HG03196 (cell line): ENCODE results near the gene HPN.

ENCODE experiments used
- ATAC-seq: cut with Tn5 transposase; IDR thresholded peaks from one replicate; pipeline ENCODE4 v1.9.1; 2021; ENCODE audit not compliant: unreplicated experiment

Gene HPN

DNA sequence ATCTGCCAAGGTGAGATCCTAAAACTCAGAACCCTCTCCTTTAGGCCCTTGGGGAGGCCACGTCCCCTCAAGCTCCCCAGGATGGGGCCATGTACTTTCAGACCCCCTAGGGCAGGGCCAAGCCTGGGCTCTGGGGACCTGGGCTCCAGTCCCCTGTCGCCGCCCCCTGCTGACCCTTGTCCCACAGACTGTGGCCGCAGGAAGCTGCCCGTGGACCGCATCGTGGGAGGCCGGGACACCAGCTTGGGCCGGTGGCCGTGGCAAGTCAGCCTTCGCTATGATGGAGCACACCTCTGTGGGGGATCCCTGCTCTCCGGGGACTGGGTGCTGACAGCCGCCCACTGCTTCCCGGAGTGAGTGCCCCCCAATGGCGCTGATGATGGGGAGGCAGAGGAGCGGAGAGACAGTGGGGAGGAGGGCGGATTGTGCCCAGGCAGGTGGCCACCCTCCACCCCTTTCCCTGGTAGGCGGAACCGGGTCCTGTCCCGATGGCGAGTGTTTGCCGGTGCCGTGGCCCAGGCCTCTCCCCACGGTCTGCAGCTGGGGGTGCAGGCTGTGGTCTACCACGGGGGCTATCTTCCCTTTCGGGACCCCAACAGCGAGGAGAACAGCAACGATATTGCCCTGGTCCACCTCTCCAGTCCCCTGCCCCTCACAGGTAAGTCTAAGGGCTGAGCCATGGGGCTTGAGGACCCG is 18.8 kb downstream of the HPN start:
- ATAC-seq, result no peak

DNA sequence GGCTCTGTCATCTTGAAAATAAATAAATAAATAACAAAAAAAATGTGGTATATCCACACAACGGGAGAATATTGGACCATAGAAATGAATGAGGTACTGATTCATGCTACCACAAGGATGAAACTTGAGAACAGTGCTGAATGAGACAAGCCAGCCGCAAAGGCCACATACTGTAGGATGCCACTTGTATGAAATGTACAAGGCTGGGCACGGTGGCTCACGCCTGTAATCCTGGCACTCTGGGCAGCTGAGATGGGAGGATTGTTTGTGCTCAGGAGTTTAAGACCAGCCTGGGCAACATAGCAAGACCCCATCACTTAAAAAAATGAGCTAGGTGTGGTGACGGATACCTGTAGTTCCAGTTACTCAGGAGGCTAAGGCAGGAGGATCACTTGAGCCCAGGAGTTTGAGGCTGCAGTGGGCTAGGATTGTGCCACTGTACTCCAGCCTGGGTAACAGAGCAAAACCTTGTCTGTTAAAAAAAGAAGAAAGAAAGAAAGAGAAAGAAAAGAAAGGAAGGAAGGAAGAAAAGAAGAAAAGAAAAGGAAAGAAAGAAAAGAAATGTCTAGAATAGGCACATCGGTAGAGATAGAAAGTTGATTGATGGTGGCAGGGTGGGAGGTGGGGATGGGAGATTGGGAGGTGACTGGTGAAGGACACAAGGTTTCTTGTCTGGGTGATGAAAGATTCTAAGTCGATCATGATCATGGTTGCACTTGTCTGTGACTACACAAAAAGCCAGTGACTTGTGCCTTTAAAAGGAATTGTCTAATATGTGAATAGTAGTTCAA is 20.3 kb downstream of the HPN start:
- ATAC-seq, result no peak

DNA sequence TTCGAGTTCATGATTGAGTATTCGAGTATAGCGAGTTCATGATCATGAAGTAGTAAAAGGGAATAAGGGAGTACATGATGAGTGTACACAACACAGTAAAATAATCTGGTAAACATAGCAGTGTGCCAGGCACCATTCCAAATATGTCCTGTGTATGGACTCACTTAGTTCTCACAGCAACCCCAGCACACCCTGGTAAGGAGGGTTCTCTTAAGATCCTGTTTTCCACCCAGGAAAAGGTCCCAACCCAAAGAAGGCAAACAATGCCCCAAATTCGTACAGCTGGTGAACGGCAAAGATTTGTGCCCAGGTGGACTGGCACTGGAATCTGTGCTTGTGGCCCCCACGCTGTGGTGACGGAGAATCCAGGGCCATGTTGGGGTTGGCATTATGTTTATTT is 21.4 kb downstream of the HPN start:
- no peak for ATAC-seq

DNA sequence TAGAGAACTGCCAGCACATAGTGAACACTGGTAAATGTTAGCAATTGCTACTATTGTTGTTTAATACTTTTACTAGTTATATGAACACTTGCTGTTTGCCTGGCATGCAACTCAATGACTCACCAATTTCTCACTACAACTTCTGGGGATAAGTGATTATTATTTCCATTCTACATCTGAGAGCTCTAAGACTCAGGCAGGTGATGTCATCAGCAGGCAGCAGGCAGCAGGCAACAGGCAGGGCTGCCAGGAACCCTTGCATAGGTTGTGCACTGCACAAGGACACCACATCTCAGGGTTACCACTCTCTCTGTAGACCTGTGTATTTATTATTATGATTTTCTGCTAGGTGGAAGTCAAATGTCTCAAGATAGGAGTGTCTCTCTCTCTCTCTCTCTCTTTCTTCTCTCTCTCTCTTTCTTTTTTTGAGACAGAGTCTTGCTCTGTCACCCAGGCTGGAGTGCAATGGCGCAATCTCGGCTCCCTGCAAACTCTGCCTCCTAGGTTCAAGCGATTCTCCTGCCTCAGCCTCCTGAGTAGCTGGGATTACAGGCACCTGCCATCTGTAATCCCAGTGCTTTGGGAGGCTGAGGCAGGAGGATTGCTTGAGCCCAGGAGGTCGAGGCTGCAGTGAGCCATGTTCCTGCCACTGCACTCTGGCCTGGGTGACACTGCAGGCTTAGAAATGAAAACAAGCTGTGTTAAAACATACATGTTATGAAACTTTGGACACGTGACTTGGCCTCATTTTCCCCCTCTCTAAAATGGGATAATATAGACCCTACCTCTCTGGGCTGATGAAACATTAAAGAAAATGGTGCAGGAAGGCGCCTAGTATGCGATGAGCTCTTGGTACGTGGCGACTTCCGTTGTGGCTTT is 22.7 kb downstream of the HPN start:
- no peak for ATAC-seq

DNA sequence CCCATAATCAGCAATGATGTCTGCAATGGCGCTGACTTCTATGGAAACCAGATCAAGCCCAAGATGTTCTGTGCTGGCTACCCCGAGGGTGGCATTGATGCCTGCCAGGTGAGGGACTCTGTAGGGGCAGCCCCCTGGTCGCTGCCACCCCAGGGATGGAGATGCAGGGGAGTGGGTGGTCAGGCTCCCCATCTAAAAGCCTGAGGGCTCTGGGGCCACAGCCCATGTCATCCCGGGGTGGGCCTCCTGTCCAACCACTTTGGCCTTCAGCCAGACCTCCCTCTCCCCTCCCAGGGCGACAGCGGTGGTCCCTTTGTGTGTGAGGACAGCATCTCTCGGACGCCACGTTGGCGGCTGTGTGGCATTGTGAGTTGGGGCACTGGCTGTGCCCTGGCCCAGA is 24.1 kb downstream of the HPN start:
- ATAC-seq, result no peak

DNA sequence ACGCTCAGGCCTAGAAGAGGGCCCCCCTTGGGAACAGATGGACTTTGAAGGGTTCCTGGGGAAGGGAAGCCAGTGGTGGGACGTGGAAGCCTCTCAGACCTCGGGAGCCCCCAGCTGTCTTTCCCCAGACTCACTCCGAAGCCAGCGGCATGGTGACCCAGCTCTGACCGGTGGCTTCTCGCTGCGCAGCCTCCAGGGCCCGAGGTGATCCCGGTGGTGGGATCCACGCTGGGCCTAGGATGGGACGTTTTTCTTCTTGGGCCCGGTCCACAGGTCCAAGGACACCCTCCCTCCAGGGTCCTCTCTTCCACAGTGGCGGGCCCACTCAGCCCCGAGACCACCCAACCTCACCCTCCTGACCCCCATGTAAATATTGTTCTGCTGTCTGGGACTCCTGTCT is 24.6 kb downstream of the HPN start:
- ATAC-seq, result no peak

DNA sequence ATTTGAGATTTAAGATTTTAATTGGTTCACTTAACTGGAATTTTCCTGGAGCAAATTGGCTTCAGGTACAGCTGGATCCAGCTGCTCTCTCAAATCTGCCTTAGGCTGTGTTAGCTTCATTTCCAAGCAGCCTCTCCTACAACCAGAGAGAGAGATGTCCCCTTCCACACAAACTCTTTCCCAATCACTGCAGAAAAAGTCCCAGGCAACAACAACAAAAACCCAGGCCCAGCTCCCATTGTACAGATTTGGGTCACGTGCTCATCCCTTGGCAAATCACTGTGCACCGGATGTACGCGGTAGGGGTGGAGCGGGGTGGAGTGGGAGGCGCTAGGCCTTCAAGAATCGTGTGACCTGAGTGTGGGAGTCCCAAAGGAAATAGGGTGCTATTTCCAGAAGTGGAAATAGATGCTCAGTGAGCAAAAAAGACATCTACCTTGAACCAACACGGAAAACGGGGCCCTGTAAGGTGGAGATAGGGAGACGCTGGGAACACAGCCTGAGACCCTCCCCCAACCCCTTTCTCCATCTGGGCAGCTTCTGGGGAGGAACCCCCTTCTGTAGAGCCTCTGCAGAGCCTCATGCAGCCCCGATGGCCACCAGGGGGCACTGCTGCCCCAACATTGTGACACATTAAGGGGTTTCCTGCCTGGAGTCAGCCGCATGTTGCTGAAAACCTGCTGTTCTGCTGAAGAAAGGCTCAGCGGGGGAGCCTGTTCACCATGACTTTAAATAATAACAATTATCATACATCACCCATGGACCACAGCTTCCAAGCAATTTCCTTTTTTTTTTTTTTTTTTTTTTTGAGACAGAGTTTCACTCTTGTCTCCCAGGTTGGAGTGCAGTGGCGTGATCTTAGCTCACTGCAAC is 25.4 kb downstream of the HPN start:
- no peak for ATAC-seq

DNA sequence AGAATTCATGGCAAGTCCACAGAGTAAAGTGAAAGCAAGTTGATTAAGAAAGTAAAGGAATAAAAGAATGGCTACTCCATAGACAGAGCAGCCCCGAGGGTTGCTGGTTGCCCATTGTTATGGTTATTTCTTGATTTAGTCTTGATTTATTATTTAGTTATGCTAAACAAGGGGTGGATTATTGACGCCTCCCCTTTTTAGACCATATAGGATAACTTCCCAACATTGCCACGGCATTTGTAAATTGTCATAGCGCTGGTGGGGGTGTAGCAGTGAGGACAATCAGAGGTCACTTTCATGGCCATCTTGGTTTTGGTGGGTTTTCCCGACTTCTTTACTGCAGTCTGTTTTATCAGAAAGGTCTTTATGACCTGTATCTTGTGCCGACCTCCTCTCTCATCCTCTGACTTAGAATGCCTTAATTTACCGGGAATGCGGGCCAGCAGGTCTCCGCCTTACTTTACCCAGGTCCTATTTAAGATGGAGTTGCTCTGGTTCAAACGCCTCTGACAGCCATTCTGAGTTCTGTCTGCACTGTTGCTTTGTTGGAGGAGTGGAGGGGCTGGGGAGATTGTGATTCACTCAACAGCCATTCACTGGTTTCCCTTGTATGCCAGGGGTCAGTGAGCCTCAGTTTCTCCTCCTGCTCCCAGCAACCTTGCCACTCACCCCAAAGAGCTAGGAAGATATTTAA is 27.6 kb downstream of the HPN start:
- no peak for ATAC-seq

DNA sequence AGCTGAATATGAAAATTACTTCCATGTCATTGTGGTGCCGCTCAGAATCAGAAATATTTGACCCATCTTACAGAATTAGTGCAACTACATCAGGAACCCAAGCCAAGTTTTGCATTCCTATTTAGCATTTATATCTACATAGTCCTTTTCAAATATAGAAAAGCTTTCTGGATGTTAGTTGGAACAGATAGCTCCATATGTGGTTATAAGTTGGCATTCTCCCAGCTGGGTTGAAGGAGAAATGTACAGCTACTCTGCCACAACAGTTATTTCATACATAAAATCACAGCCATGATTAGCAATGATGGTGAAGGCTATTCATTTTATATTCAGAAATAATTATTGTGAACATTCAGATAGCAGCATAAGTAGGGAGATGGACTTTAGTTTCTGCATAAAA is 28.2 kb downstream of the HPN start:
- no peak for ATAC-seq

DNA sequence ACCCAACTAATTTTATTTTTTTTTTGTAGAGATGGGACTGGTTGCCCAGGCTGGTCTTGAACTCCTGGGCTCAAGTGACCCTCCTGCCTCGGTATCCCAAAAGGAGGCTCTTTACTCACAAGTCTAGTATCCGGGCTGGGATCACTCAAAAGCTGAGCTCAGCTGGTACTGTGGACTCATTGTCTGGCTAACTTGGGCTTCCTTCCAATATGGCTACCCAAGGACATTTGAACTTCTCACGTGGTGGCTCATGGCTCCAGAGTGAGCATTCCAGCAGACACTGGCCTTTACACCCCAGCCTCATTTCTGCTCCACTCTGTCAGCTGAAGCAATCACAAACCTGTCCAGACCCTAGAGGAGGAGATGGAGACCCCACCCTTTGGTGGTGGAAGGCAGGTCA is 28.9 kb downstream of the HPN start:
- ATAC-seq, result no peak

DNA sequence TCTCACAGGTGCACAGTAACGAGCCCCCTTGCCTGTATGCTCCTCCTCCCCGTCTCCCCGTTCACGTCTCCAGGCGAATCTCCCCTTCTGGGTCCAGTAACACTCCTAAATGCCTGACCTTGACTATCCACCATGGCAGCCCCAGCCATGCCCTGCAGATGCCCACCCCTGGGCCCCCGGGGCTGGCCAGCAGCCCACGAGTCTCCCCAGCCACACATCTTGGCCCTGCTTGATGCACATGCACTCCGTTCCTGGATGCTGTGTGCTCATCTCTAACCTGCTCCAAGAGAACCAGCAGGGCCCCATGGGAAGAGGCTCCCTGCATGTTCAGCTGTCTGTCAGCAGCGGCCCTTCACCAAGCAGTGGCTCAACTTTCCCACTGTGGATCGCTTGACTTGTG is 32.0 kb downstream of the HPN start:
- ATAC-seq, result no peak

DNA sequence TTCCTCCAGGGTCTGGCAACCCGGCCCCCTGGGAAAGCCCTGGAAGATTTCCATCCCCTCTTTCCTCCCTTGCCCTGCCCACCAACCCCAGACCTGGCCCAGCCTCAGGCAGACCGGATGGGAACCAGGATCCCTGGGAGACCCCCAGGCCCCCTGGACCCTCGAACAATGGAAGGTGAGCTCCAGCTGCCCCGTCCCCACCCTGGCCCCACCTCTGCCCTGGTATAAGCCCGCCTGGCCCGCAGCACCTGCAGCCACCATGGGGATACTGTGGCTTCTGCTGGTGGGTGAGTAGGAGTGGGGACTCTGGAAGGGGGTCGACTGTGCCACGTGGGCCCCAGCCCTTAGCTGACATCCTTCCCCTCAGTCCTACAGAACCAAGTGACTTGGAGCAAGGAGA is 32.4 kb downstream of the HPN start:
- no peak for ATAC-seq

DNA sequence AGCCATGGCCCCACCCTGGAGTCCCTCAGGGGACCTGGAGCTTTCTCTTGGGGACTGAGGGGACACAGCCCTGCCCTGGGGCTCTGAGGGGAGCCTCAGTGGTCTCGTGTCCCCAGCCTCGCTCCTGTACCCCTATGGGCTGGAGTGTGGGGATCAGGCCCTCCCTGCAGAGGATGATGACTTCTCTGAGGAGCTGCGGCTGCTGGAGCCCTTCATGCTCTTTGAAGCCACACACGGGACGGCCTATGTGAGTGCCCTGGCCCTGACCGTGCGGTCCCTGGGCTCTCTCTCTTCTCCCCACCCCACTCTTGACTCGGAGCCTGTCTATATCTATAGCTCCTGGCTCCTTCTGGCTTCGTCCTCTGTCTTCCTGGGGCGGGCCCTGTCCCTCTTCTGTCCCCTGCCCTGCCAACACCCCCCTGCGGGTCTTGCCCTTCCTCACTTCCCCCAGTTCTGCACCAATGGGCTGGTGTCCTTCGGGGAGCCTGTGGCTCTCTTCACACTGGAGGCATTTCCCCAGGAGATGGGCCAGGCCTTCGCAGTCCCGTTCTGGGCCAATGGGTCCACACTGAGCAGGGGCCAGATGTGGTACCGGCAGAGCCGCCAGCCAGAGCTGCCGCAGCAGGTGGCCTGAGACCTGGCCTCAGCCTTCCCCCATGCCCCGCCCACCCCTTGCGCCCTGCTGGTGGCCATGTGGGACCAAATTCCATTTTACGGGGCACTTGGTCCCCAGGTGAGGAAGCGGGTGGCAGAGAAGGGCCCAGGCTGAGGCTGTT is 33.1 kb downstream of the HPN start:
- ATAC-seq, result no peak

DNA sequence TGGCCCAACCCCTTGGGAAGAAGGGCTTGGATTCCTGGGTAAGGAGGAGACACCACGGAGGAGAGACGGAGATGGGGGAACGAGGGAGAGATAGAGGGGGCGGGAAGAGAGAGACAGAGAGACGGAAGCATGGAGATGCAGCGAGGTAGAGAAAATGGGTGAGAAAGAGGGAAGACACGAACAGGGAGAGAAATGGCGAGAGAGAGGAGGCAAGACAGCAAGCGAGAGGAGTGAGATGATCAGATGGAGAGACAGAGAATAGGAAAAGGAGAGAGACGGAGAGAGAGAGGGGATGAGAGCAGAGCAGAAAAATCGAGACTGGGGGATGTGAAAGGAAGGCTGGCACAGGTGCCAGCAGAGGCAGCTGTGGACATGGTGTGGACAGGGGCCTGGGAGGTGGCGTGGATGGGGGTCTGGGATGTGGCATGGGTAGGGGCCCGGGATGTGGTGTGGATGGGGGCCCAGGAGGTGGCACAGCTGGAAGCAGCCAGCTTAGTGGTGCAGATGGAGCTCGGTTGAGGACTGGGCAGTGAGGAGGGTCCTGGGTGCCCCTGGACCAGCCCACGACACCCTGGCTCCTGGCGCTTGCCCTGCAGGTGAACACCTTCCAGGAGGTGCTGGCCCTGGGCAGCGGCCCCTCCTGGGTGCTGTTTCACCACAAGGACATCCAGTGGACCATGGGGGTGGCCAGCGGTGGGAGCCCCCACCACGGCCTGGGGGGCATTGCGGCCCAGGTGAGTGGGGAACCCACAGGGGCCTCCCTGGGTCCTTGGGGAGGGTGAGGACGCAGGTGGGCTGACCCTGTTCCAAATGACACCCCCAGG is 33.9 kb downstream of the HPN start:
- ATAC-seq, result no peak

DNA sequence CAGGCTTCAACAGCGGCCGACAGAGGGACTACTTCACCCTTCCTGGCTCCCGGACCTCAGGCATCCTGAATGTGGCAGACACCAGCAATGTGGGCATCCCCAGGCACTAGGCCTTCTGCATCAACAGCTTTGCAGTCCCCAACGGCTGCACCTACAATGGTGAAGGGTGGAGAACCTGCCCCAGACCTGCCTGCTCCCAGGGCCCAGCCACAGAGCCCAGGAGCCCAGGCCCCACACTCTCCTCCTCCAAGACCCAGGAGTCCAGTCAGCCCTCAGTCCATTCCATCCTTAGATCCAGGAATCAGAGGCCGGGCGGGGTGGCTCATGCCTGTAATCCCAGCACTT is 34.5 kb downstream of the HPN start:
- no peak for ATAC-seq

DNA sequence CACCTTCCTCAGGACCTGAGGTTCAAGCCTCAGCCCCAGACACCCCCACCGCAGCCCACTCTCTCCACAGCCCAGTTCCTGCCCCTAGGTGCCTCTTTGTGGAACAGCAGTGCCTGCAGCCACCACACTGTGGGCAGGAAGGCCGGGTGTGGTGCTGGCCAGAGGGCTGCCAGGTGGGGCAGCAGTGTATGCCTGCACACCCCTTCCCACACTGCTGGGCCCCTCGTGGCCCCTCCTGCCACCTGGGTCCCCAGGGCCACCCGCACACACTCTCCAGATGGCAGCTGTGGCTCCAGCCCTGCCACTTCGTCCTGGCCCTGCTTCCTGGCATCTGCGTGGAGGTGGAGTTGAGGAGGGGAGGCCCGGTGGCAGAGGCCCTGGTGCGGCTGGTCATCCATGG is 35.1 kb downstream of the HPN start:
- no peak for ATAC-seq

DNA sequence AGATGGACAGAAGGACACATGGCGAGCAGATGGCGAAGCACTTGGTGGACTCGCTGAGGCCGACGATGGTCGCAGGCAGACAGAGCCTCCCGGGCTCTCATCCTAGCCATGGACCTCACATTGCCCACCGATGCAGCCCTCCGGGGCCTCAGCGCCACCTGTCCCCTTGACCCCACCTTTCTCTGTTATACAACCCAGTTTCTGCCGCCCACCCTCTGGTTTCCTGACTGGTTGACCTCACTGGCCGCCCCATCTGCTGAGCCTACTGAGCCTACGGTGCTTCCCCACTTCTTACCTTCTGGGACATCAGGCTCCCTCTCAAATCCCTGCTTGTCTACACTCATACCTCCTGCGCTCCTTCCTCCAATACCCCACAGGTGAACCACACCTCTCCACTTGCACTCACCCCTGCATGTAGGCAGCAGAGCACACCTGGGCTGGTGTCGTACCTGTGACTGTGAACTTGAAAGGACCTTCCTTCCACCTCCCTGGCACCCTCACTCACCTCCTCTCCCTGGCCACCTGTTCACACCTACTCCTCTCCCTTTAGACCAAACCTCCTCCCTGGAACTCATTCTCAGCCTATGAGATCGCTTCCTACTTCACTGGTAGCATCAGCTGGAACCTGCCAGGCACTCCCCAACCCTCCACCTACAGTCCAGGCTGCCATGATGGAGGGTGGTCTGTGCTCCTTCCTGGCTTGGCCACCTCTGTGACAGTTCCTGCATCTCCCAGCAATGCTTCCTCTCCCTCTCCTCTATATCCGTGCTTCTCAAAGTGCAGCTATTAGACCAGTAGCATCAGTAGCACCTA is 36.1 kb downstream of the HPN start:
- no peak for ATAC-seq

DNA sequence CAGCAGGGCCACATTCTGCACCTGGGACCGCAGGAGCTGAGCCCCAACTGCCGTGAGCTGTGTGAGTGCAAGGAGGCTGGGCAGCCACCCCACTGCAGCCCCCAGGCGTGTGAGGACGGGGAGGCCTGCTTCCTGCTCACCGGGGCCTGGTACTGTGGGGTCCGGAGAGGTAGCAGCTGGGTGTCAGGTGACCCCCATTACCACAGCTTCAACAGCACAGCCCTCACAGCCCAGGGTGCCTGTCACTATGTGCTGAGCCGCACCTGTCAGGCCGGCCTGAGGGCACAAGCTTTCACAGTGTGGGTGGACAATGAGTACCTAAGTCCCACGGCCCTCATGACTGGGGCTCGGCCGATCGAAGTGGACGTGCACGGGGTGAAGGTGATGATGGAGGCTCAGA is 38.3 kb downstream of the HPN start:
- ATAC-seq, result no peak
